Neutrophil (primary cell): ENCODE measurements around the gene CGNL1.

Experiments used
- H3K27ac ChIP-seq: fragments of 200-600 bp; sonication (generic); 2 replicates; pipeline ENCODE4 v1.5.1; 2016; ENCODE audit warnings: mild to moderate bottlenecking, moderate library complexity
- H3K27me3 ChIP-seq: fragments of 200-600 bp; sonication (generic); 2 replicates; pipeline ENCODE4 v1.6.0; 2016; ENCODE audit warnings: mild to moderate bottlenecking
- H3K36me3 ChIP-seq: fragments of 200-600 bp; sonication (generic); 2 replicates; pipeline ENCODE4 v1.5.1; 2017
- H3K4me1 ChIP-seq, 2 experiments: fragments of 200-600 bp in 1 of 2; sonication (generic) in 1 of 2; 1 replicate in 1 of 2; 2 replicates in 1 of 2; pipeline versions ENCODE4 v1.5.1 to v1.6.1; 2013 to 2016; ENCODE audit warnings: low read depth in 1 of 2, low read length in 1 of 2, mild to moderate bottlenecking in 1 of 2, moderate library complexity in 1 of 2; ENCODE audit not compliant: control insufficient read depth in 1 of 2, insufficient read depth in 1 of 2
- H3K4me3 ChIP-seq, 2 experiments: fragments of 200-600 bp in 1 of 2; sonication (generic) in 1 of 2; 1 replicate in 1 of 2; 2 replicates in 1 of 2; pipeline ENCODE4 v1.5.1; 2013 to 2016; ENCODE audit warnings: low read depth in 1 of 2, low read length in 1 of 2, mild to moderate bottlenecking in 1 of 2, moderate library complexity in 1 of 2
- H3K9me3 ChIP-seq: fragments of 200-600 bp; sonication (generic); 2 replicates; pipeline ENCODE4 v1.5.1; 2016
- CTCF ChIP-seq: fragments of 200-600 bp; sonication (generic); IDR thresholded peaks from 2 replicates; pipeline ENCODE4 v1.5.1; 2016; ENCODE audit warnings: antibody characterized with exemption

CGNL1 gene

GRCh38 chr15:57555270-57555669 is 179.0 kb downstream of the CGNL1 start:
- Histone ChIP-seq H3K36me3 (no peaks in the 10 kb centered on the region), H3K27ac (no peak overlapping the region), H3K27me3 (no peaks in the 10 kb centered on the region), H3K4me1 (no peaks in the 10 kb centered on the region), H3K9me3 (no peaks in the 10 kb centered on the region), H3K4me3 (no peak overlapping the region)
- TF ChIP-seq CTCF, result no peak

- H3K36me3 ChIP-seq, result no peaks in the 10 kb centered on the region
- H3K9me3 ChIP-seq, result no peaks in the 10 kb centered on the region
- no peak for TF ChIP-seq CTCF
- H3K4me1 ChIP-seq, result peaks cover 0 to 1% of the 10 kb centered on the region in 2 experiments
- peaks cover 3% of the 10 kb centered on the region for H3K27me3 ChIP-seq
- no peak overlapping the region for H3K4me3 ChIP-seq
- no peak overlapping the region for H3K27ac ChIP-seq
These were observed 179.7 kb downstream of the CGNL1 start for GRCh38 chr15:57556040-57556439.

- no peak overlapping the region for H3K27ac ChIP-seq
- H3K4me1 ChIP-seq, result peaks cover 0 to 5% of the 10 kb centered on the region in 2 experiments
- TF ChIP-seq CTCF, result no peak
- no peak overlapping the region for H3K4me3 ChIP-seq
- H3K36me3 ChIP-seq, result no peaks in the 10 kb centered on the region
- no peaks in the 10 kb centered on the region for H3K9me3 ChIP-seq
- H3K27me3 ChIP-seq, result peaks cover 15% of the 10 kb centered on the region
These were observed 181.0 kb downstream of the CGNL1 start for GRCh38 chr15:57557267-57557666.

- no peak for TF ChIP-seq CTCF
- H3K36me3 ChIP-seq, result no peaks in the 10 kb centered on the region
- H3K4me1 ChIP-seq, result peaks cover 0 to 5% of the 10 kb centered on the region in 2 experiments
- H3K4me3 ChIP-seq, result no peak overlapping the region
- peaks cover 20% of the 10 kb centered on the region for H3K27me3 ChIP-seq
- no peak overlapping the region for H3K27ac ChIP-seq
- H3K9me3 ChIP-seq, result no peaks in the 10 kb centered on the region
These were observed 181.5 kb downstream of the CGNL1 start for GRCh38 chr15:57557810-57558209.

GRCh38 chr15:57559875-57560274 is 183.6 kb downstream of the CGNL1 start:
- H3K9me3 ChIP-seq, result no peaks in the 10 kb centered on the region
- no peak overlapping the region for H3K4me3 ChIP-seq
- no peaks in the 10 kb centered on the region for H3K36me3 ChIP-seq
- H3K4me1 ChIP-seq, result peaks cover 0 to 5% of the 10 kb centered on the region in 2 experiments
- no peak overlapping the region for H3K27ac ChIP-seq
- H3K27me3 ChIP-seq, result peaks cover 41% of the 10 kb centered on the region
- TF ChIP-seq CTCF, result peak; percentile 73
